K562 (cell line): ENCODE results near the gene FLAD1. TPM values are rescaled to one million over a fixed set of nuclear protein-coding genes. Genes with fewer than 3 reads are reported as not detected.
A peak's percentile ranks its signal among the peaks of the same experiment; 100 is the strongest.

Experiments used
- BCL6 ChIP-seq: fragments of 250-450 bp; sonication (Bioruptor Pico); IDR thresholded peaks from 2 replicates; pipeline ENCODE4 v1.4.0; 2020
- HLTF ChIP-seq: fragments of 450-650 bp; IDR thresholded peaks from 2 replicates; pipeline ENCODE4 v1.6.1; 2016
- KDM2B ChIP-seq: fragments of 250-450 bp; sonication (Bioruptor Pico); IDR thresholded peaks from 2 replicates; pipeline ENCODE4 v1.8.0; 2021; ENCODE audit warnings: mild to moderate bottlenecking, moderate library complexity
- KLF13 ChIP-seq: fragments of 450-650 bp; IDR thresholded peaks from 2 replicates; pipeline ENCODE4 v1.6.1; 2016; ENCODE audit warnings: missing genetic modification characterization, low read depth, mild to moderate bottlenecking, missing compliant biosample characterization, moderate library complexity, borderline replicate concordance
- NCOR1 ChIP-seq: fragments of 450-650 bp; IDR thresholded peaks from 2 replicates; pipeline ENCODE4 v1.6.1; 2016; ENCODE audit warnings: mild to moderate bottlenecking, moderate library complexity
- PHF21A ChIP-seq: fragments of 450-650 bp; IDR thresholded peaks from 2 replicates; pipeline ENCODE4 v1.6.1; 2017; ENCODE audit warnings: low read depth, borderline replicate concordance
- PTRF ChIP-seq: fragments of 450-650 bp; IDR thresholded peaks from 2 replicates; pipeline ENCODE4 v1.6.1; 2016; ENCODE audit warnings: mild to moderate bottlenecking, missing genetic modification characterization, missing compliant biosample characterization
- SREBF1 ChIP-seq: fragments of 150-350 bp; IDR thresholded peaks from 2 replicates; pipeline ENCODE4 v1.6.1; 2014; ENCODE audit warnings: antibody characterized with exemption, low read depth, low read length, borderline replicate concordance
- SREBF2 ChIP-seq: sonication (generic); formaldehyde crosslinking; IDR thresholded peaks from 2 replicates; pipeline ENCODE4 v1.4.0; 2020; ENCODE audit warnings: mild to moderate bottlenecking, missing genetic modification reagents
- TBP ChIP-seq: optimal IDR thresholded peaks from 2 replicates; pipeline ENCODE3; 2011; ENCODE audit warnings: low read depth, low read length, improper control_type of control experiment
- ZBTB17 ChIP-seq: fragments of 450-650 bp; formaldehyde crosslinking; IDR thresholded peaks from 2 replicates; pipeline ENCODE4 v1.4.0; 2020; ENCODE audit warnings: mild to moderate bottlenecking
- ZFP36 ChIP-seq: fragments of 150-350 bp; IDR thresholded peaks from 2 replicates; pipeline ENCODE4 v1.6.1; 2018; ENCODE audit warnings: low read length, low read depth; ENCODE audit not compliant: partially characterized antibody
- ZNF586 ChIP-seq: fragments of 450-650 bp; formaldehyde crosslinking; conservative IDR thresholded peaks from 2 replicates; pipeline ENCODE4 v1.4.0; 2020; ENCODE audit warnings: mild to moderate bottlenecking, moderate library complexity
- ZNF740 ChIP-seq, 3 experiments: fragments of 200-800 bp in 1 of 3; sonication (Bioruptor generic) in 1 of 3; sonication (generic) in 1 of 3; formaldehyde crosslinking in 1 of 3; IDR thresholded peaks; 2 replicates each; pipeline versions ENCODE4 v1.6.1 to v1.8.0; 2016 to 2022; ENCODE audit warnings: mild to moderate bottlenecking in 2 of 3, missing compliant biosample characterization in 2 of 3, missing genetic modification characterization in 2 of 3, missing genetic modification reagents in 1 of 3
- polyA plus RNA-seq, 8 experiments: library from polyadenylated mRNA; depleted of rRNA in 4 of 8; stranded (reverse) in 5 of 8; unstranded in 3 of 8; fragments of >200 nt; fragmentation: Nextera tagmentation in 2 of 8; fragmentation: Illumina TruSeq in 1 of 8; extraction: Ambion mirVana in 2 of 8; extraction: Trizol in 1 of 8; gene quantifications; 2 replicates each; pipeline versions ENCODE4 v1.2.1 to v1.2.3, GENCODE V29; 2011 to 2014; ENCODE audit warnings: inconsistent platforms in 1 of 8, missing spikeins in 1 of 8
- total RNA-seq, 7 experiments: library from RNA; depleted of rRNA in 6 of 7; stranded (reverse); fragments of >200 nt in 6 of 7; fragmentation: Illumina TruSeq in 2 of 7; extraction: Trizol in 2 of 7; gene quantifications; 2 replicates each; pipeline versions ENCODE4 v1.2.1 to v1.2.3, GENCODE V29; 2011 to 2021; ENCODE audit warnings: low replicate concordance in 1 of 7
- TF ChIP-seq, protein P1 (sequence below): fragments of 450-650 bp; formaldehyde crosslinking; IDR thresholded peaks from 2 replicates; pipeline ENCODE4 v1.4.0; 2022; ENCODE audit warnings: missing genetic modification characterization
- TF ChIP-seq, protein P2 (sequence below): sonication (generic); formaldehyde crosslinking; IDR thresholded peaks from 2 replicates; pipeline ENCODE4 v1.8.0; 2022; ENCODE audit warnings: mild to moderate bottlenecking, low read depth, missing genetic modification reagents
- TF ChIP-seq, protein P3 (sequence below): fragments of 250-450 bp; sonication (Bioruptor Pico); IDR thresholded peaks from 2 replicates; pipeline ENCODE4 v1.8.0; 2021; ENCODE audit warnings: moderate library complexity, mild to moderate bottlenecking, inconsistent platforms
- TF ChIP-seq, protein P4 (sequence below): fragments of 450-650 bp; IDR thresholded peaks from 2 replicates; pipeline ENCODE4 v1.6.1; 2017; ENCODE audit warnings: antibody characterized with exemption, mild to moderate bottlenecking
- TF ChIP-seq, protein P5 (sequence below): sonication (generic); IDR thresholded peaks from 2 replicates; pipeline ENCODE4 v1.6.1; 2016

The FLAD1 gene
- total and polyA plus RNA-seq, 9 of the 15 experiments (the other 6 are each of a cell fraction or from before 2014, with no cell fraction given), result 24.9 to 85.8 (median 67.0) TPM

GRCh38 chr1:154962156-154962749, 20.9 kb upstream of the FLAD1 start (continued):
- peak; percentile 3 for TF ChIP-seq TBP
- TF ChIP-seq, protein P1, sequence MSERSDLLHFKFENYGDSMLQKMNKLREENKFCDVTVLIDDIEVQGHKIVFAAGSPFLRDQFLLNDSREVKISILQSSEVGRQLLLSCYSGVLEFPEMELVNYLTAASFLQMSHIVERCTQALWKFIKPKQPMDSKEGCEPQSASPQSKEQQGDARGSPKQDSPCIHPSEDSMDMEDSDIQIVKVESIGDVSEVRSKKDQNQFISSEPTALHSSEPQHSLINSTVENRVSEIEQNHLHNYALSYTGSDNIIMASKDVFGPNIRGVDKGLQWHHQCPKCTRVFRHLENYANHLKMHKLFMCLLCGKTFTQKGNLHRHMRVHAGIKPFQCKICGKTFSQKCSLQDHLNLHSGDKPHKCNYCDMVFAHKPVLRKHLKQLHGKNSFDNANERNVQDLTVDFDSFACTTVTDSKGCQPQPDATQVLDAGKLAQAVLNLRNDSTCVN (CRISPR knock-in tag), result no peak
- TF ChIP-seq, protein P2, sequence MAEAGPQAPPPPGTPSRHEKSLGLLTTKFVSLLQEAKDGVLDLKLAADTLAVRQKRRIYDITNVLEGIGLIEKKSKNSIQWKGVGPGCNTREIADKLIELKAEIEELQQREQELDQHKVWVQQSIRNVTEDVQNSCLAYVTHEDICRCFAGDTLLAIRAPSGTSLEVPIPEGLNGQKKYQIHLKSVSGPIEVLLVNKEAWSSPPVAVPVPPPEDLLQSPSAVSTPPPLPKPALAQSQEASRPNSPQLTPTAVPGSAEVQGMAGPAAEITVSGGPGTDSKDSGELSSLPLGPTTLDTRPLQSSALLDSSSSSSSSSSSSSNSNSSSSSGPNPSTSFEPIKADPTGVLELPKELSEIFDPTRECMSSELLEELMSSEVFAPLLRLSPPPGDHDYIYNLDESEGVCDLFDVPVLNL, result no peak
- TF ChIP-seq ZNF740 (CRISPR knock-in tag; IDR thresholded peaks at IDR 0.05), result peak; percentile 50; the same call in 1 of the 2 replicates
- TF ChIP-seq ZNF740 (tag; IDR thresholded peaks at IDR 0.05), result peak in 1 of 2 experiments; percentile 54; a peak in 2 of 4 replicates
- no peak for TF ChIP-seq HLTF
- TF ChIP-seq ZFP36, result no peak
- TF ChIP-seq SREBF2 (CRISPR knock-in tag), result no peak
- no peak for TF ChIP-seq BCL6 (CRISPR knock-in tag)
- 0 out of 2 replicates have a peak, but pooled peaks have one; percentile 7 for TF ChIP-seq KDM2B (CRISPR knock-in tag)
- no peak for TF ChIP-seq ZNF586 (CRISPR knock-in tag)
- TF ChIP-seq, protein P3, sequence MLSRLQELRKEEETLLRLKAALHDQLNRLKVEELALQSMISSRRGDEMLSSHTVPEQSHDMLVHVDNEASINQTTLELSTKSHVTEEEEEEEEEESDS (CRISPR knock-in tag), result no peak
- no peak for TF ChIP-seq NCOR1
- TF ChIP-seq PHF21A, result no peak
- TF ChIP-seq, protein P4, sequence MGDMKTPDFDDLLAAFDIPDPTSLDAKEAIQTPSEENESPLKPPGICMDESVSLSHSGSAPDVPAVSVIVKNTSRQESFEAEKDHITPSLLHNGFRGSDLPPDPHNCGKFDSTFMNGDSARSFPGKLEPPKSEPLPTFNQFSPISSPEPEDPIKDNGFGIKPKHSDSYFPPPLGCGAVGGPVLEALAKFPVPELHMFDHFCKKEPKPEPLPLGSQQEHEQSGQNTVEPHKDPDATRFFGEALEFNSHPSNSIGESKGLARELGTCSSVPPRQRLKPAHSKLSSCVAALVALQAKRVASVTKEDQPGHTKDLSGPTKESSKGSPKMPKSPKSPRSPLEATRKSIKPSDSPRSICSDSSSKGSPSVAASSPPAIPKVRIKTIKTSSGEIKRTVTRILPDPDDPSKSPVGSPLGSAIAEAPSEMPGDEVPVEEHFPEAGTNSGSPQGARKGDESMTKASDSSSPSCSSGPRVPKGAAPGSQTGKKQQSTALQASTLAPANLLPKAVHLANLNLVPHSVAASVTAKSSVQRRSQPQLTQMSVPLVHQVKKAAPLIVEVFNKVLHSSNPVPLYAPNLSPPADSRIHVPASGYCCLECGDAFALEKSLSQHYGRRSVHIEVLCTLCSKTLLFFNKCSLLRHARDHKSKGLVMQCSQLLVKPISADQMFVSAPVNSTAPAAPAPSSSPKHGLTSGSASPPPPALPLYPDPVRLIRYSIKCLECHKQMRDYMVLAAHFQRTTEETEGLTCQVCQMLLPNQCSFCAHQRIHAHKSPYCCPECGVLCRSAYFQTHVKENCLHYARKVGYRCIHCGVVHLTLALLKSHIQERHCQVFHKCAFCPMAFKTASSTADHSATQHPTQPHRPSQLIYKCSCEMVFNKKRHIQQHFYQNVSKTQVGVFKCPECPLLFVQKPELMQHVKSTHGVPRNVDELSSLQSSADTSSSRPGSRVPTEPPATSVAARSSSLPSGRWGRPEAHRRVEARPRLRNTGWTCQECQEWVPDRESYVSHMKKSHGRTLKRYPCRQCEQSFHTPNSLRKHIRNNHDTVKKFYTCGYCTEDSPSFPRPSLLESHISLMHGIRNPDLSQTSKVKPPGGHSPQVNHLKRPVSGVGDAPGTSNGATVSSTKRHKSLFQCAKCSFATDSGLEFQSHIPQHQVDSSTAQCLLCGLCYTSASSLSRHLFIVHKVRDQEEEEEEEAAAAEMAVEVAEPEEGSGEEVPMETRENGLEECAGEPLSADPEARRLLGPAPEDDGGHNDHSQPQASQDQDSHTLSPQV, result no peak; the same call in 1 of the 2 replicates
- TF ChIP-seq SREBF1, result no peak
- TF ChIP-seq ZBTB17 (CRISPR knock-in tag), result no peak
- TF ChIP-seq, protein P5, sequence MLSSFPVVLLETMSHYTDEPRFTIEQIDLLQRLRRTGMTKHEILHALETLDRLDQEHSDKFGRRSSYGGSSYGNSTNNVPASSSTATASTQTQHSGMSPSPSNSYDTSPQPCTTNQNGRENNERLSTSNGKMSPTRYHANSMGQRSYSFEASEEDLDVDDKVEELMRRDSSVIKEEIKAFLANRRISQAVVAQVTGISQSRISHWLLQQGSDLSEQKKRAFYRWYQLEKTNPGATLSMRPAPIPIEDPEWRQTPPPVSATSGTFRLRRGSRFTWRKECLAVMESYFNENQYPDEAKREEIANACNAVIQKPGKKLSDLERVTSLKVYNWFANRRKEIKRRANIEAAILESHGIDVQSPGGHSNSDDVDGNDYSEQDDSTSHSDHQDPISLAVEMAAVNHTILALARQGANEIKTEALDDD, result no peak
- TF ChIP-seq PTRF, result no peak
- TF ChIP-seq KLF13 (tag), result no peak
